GM12872 (cell line): Measurements from ENCODE around the gene SPRR3.

ENCODE experiments used
- TF ChIP-seq, protein P1 (sequence below): IDR thresholded peaks from 3 replicates; pipeline ENCODE4 v1.5.1; 2011; ENCODE audit warnings: low read depth, mild to moderate bottlenecking, low read length, moderate library complexity; ENCODE audit not compliant: insufficient read depth

The SPRR3 gene

DNA sequence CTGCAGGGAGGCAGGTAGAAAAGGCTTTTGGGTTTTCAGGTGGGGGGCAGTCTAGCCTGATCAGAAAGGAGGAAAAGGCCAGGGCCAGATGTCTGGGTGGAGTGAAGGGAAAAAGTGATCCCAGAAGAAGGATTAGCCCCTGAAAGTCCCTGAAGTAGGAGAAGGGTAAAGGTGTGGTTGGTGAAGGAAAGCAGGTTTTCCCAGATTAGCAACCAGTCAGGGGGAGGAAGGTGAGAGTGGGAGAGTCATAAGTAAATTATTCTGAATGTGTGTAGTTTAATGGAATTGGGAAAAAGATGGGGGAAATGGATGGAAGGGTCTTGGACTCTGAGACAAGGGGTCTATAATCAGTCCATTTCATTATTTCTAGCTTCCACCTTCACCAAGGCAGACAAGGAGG, 18.3 kb upstream of the SPRR3 start:
- TF ChIP-seq, protein P1, sequence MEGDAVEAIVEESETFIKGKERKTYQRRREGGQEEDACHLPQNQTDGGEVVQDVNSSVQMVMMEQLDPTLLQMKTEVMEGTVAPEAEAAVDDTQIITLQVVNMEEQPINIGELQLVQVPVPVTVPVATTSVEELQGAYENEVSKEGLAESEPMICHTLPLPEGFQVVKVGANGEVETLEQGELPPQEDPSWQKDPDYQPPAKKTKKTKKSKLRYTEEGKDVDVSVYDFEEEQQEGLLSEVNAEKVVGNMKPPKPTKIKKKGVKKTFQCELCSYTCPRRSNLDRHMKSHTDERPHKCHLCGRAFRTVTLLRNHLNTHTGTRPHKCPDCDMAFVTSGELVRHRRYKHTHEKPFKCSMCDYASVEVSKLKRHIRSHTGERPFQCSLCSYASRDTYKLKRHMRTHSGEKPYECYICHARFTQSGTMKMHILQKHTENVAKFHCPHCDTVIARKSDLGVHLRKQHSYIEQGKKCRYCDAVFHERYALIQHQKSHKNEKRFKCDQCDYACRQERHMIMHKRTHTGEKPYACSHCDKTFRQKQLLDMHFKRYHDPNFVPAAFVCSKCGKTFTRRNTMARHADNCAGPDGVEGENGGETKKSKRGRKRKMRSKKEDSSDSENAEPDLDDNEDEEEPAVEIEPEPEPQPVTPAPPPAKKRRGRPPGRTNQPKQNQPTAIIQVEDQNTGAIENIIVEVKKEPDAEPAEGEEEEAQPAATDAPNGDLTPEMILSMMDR: no peak

DNA sequence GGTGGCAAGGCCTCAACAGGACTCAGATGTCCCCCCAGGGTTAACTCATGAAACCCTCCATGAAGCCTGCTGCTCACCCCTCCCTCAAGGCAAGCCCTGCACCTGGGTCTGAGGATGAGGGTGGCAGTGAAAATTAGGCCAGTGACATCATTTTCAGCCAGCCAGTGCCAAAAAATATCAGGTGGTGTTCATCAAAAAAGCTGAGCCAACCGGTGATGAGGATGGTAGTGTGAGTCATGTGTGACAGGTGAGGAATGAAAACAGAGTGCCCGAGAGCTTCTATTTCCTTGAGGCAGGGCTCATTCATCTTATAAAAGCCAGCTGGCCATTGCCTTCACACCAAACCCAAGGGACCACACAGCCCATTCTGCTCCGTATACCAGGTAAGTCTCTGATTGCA, 17.8 kb upstream of the SPRR3 start, which contains the start of gene SPRR1A:
Gene SPRR1A (plus strand): TSS at position 339 of the 400 bp plus-strand sequence. CDS start 1,150 bp downstream, outside the sequence.
- TF ChIP-seq, protein P1: no peak

DNA sequence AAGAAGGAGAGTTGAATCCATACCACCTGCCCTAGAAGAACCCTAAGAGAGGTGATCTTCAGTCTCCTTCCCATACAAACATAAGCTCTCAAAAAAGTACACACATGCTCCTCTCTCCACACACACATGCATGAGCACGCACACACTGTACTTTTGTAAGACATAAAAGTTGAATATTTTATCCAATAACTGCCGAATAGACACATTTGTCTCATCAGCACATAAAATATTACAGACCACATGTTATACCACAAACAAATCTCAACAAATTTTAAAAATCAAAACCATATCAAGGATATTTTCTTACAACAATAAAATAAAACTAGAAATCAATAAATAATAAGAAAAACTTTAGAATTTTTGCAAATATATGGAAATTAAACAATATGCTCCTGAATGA, 15.0 kb upstream of the SPRR3 start:
- TF ChIP-seq, protein P1: no peak

DNA sequence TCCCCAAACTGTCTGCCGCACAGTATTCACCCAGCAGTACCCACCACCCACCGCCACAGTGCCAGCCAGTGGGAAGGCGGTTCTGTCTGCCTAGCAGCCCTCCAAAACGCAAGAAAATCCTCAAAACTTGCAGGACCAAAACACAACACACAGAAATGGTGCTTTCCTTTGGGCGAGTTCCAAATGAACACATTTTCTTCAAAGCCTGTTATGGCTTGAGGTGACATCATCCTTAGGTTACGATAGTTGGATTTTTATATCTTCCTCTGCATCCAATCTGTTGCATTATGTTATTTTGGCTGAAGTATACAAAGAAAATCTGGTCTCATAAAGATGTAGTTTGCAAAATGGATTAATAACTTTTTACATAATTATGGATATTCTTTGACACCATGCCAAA, 8.4 kb upstream of the SPRR3 start:
- TF ChIP-seq, protein P1: no peak

DNA sequence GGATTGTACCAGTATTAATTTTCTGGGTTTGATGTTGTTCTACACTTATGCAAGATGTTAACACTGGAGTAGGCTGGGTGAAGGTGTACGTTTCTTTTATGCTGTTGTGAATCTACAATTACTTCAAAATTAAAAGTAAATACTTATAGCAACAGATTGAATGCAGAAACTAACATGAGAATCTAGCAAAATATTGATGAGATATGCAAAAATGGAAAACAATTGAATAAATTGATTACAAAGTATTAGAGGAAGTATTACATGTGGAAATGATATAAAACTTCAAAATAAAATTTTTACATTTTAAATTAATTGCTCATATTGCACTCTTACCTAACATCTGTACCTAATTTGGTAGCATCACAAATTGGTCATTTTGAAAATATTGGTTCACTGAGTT, 5.7 kb upstream of the SPRR3 start:
- TF ChIP-seq, protein P1: no peak

DNA sequence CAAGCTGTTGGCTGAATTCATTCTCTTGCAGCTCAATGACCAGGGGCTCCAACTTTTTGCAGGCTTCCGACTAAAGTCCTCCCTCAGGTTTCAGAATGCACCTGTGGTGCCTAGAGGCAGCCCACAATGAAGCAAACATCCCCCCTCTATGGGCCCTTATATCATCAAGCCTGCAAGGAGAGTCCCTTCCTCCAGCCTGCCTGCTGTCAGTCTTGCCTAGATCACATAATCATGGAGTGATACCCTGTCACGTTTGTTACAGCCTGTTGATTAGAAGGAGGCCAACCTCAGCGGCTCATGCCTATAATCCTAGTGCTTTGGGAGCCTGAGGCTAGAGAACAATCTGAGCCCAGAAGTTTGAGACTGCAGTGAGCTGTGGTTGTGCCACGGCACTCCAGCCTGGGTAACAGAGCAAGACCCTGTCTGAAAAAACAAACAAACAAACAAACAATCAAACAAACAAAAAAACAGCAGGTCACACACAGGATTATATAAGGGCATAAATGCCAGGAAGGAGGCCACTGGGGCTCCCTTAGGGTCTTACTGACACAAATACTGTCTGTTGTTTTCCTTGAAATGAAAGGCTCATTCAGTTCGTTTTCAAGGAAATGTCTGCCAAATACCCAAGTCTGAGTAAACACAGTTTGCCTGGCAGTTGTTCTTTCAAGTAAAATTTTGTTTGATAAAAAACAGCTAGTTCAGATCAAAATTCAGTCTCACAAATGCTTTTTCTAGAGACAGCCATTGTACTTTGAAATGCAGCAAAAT, 4.7 kb upstream of the SPRR3 start:
- TF ChIP-seq, protein P1: no peak

DNA sequence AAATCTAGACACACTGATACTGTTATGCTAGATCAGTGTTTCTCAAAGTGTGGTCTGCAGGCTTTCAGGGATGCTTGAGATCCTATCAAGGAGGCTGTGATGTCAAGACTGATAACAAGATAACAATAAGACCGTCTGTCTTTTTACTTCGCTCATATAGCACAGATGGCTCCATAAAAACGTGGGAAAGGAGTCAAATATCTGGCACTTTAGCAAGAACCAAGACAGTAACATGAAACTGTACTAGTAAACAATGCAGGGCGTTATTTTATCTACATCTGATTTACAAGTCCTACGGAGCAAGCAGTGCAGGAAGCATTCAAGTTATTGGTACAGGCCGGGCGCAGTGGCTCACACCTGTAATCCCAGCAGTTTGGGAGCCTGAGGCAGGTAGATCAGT, 3.6 kb upstream of the SPRR3 start:
- TF ChIP-seq, protein P1: no peak

DNA sequence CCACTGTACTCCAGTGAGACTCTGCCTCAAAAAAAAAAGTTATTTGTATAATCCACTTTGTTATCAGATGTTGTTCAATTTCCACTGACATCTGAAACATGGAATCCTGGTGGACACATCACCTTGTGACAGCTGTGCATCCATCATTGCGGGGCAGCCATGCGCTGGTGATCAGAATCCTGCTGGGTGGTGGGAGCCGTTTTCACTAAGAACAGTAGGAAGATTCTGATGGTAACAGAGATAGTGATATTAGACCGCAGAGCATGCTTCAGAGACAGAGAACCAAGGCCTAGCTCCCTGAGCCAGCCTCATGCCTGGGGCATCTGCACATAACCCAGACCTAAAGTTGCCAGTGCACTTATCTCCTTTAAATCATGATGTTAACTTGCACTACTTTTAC, 3.1 kb upstream of the SPRR3 start:
- TF ChIP-seq, protein P1: no peak
